Fibroblast of lung (primary cell): ENCODE results near the gene OCLN.
"Not testable (repeated sequence)": the region's sequence is repeated elsewhere in the genome, so short reads cannot be mapped to it uniquely, and the experiment has no call there.

ENCODE experiments used
- CTCF ChIP-seq, 2 donors: IDR thresholded peaks in 1 of 2; conservative IDR thresholded peaks in 1 of 2; 1 replicate in 1 of 2; 2 replicates in 1 of 2; pipeline ENCODE4 v1.5.1; 2011 to 2012; ENCODE audit warnings: low read length in 2 of 2, control low read depth in 1 of 2, inconsistent platforms in 1 of 2, low read depth in 1 of 2, mild to moderate bottlenecking in 1 of 2
- EZH2 ChIP-seq: IDR thresholded peaks from 2 replicates; pipeline ENCODE4 v1.5.1; 2012; ENCODE audit warnings: low read length, control low read depth, mild to moderate bottlenecking; ENCODE audit errors: missing control alignments

GRCh38 chr5:69450527-69450926 is 42.1 kb upstream of the OCLN start:
- TF ChIP-seq CTCF (conservative IDR thresholded peaks at IDR 0.05 in 1 of 2, IDR thresholded peaks at IDR 0.05 in 1 of 2; ENCODE audit: low read depth in 1 of 2, low read length in 2 of 2); EZH2: not testable (repeated sequence)
